ENCODE measurements around the gene STK32C.
"Not testable (repeated sequence)": the region's sequence is repeated elsewhere in the genome, so short reads cannot be mapped to it uniquely, and the experiment has no call there.

Gene STK32C

GRCh38 chr10:132339276-132339675 is 31.5 kb upstream of the STK32C start:
- TF ChIP-seq CTCF (IDR thresholded peaks at IDR 0.05; ENCODE audit: insufficient read depth, low read depth, low read length, missing control alignments): no peak
- DNase-seq (ENCODE audit: low read depth): no peak
- H3K4me3 ChIP-seq (ENCODE audit: low read length): no peak overlapping the region

GRCh38 chr10:132338876-132339275 is 31.1 kb upstream of the STK32C start:
- no peak for DNase-seq (ENCODE audit: low read depth)
- no peak overlapping the region for H3K4me3 ChIP-seq (ENCODE audit: low read length)
- TF ChIP-seq CTCF (IDR thresholded peaks at IDR 0.05; ENCODE audit: insufficient read depth, low read depth, low read length, missing control alignments): no peak

DNA sequence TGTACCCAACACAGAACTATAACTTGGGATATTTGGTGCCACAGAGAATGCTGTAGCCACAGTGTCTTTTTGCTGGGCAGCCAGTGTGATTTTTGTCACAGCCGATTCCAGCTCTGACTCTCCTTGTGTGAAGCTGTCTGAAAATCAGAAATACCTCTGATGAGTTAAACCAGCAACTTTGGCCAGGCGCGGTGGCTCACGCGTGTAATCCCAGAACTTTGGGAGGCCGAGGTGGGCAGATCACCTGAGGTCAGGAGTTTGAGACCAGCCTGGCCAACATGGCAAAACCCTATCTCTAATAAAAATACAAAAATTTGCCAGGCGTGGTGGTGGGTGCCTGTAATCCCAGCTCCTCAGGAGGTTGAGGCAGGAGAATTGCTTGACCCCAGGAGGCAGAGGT is 30.1 kb upstream of the STK32C start:
- H3K4me3 ChIP-seq (ENCODE audit: low read length); DNase-seq (ENCODE audit: low read depth): not testable (repeated sequence)

GRCh38 chr10:132336919-132337407 is 29.2 kb upstream of the STK32C start:
- no peak for DNase-seq (ENCODE audit: low read depth)
- no peak overlapping the region for H3K4me3 ChIP-seq (ENCODE audit: low read length)
- no peak for TF ChIP-seq CTCF (IDR thresholded peaks at IDR 0.05; ENCODE audit: insufficient read depth, low read depth, low read length, missing control alignments)

GRCh38 chr10:132336064-132336746 is 28.5 kb upstream of the STK32C start:
- no peak for TF ChIP-seq CTCF (IDR thresholded peaks at IDR 0.05; ENCODE audit: insufficient read depth, low read depth, low read length, missing control alignments)
- DNase-seq (ENCODE audit: low read depth): no peak
- no peak overlapping the region for H3K4me3 ChIP-seq (ENCODE audit: low read length)

GRCh38 chr10:132335189-132336063 is 27.7 kb upstream of the STK32C start:
- TF ChIP-seq CTCF (IDR thresholded peaks at IDR 0.05; ENCODE audit: insufficient read depth, low read depth, low read length, missing control alignments): no peak
- no peak for DNase-seq (ENCODE audit: low read depth)
- no peak overlapping the region for H3K4me3 ChIP-seq (ENCODE audit: low read length)

GRCh38 chr10:132334631-132335188 is 27.0 kb upstream of the STK32C start:
- TF ChIP-seq CTCF (IDR thresholded peaks at IDR 0.05; ENCODE audit: insufficient read depth, low read depth, low read length, missing control alignments): no peak
- no peak overlapping the region for H3K4me3 ChIP-seq (ENCODE audit: low read length)
- DNase-seq (ENCODE audit: low read depth): no peak
